GM15510 (cell line): ENCODE results near the gene NEDD9.

Experiments used
- POLR2A ChIP-seq: IDR thresholded peaks from 3 replicates; pipeline ENCODE4 v1.6.1; 2011; ENCODE audit warnings: borderline replicate concordance; ENCODE audit not compliant: insufficient read length; ENCODE audit errors: extremely low read depth

NEDD9 gene

DNA sequence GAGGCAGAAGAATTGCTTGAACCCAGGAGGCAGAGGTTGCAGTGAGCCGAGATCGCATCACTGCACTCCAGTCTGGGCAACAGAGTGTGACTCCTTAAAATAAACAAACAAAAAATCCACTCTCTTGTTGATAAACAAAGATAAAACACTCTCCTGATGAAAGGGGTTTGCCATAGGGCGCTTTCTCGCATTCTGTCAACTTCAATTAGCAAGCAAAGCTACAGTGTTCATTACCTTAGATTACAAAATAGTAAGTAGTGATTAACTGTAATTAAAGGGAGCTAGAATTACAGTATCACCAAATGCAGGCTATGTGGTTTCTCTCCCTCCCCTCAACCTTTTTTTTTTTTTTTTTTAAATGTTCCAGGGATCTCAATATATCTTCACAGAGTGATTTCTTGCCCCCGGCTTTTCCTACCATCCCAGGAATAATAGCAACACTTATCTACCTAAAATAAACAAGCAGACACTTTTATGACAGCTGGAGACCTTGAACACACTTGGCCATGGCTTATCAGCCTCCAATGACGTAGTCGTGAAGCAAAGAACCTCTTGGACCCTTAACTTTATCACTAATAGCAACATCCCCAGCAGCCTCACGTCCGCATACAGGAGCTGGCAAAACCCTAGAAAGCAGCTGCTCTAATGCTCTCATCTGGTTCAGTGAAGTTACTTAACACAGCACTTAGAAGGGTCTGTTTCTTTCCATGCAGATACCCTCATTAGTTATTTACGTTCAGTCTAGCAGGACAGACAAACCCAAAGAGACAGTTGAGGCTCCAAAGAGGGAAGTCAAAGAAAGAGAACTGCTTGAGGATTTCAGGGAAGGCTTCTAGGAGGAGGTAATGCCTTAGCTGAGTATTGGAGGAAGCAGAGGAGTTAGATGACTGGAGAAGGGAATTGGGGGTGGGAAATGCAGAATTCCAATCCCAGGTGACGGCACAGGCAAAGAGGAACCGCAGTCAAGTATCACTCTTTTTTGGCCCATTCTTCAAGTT is 37.9 kb upstream of the NEDD9 start:
- TF ChIP-seq POLR2A: no peak

DNA sequence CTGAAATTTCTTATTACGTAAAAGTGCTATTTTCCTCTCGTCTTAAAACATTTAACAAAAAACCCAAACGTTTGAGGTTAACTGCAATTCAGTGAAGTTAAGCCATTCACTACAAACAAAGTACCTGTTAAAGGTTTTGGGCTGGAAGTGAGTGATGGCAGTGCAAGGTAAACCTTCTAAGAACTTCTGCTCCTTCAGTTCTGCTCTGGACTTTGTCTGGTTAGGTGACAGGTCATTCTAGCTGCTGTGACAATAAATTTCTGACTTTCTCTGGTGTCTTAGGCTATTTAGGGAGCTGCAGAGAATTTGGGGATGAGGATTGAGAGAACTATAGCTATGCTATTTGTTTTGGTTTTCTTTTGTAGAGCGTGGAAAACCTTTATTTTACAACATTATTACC is 36.5 kb upstream of the NEDD9 start:
- no peak for TF ChIP-seq POLR2A

DNA sequence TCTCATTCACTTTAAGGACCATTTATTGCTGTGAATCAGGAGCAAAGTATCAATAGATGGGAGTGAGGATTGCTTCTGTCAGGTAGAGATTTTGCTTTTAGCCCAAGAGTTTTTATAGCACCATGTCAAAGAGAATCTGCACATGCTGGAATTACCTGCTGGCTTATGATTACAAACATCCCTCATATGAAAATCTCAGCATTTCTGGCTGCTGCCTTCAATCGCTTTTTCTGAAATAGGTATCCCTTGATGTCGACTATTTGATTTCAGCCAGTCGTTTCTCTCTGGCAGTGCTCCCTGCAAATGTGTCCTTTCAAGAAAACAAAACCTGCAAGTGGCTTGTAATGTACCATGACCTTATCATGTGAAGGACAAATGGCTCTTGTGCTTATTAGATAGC is 34.5 kb upstream of the NEDD9 start:
- no peak for TF ChIP-seq POLR2A

DNA sequence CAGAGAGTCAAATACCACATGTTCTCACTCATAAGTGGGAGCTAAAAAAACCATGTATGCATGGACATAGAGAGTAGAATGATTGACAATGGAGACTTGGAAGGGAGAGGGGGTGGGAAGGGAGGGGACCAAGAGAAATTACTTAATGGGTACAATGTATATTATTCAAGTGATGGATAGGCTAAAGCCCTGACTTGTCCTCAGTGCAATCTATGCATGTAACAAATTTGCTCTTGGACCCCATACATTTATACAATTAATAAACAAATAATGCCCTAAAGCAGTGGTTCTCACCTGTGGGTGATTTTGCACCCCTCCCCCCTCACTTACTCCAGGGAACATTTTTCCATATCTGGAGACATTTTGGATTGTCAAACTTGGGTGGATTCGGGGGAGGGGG is 33.5 kb upstream of the NEDD9 start:
- TF ChIP-seq POLR2A: no peak

DNA sequence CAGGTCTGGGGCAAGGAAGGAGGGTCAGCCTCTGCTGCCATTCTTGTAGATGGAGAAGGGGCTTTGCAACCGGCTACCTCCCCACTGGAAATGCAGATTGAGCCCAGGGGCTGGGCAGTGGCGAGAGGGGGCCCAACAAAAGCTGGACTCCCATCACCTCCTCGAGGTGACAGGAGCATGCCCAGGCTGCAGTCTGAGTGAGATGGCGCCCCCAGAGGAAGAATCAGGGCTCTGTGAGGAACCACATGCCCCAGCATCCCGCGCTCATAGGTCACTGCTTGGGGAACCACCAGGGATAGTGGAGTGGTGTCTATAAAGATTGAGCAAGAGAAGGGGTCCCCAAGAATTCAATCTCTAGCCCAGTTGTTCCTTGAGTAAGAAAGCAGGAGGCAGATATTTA is 31.6 kb upstream of the NEDD9 start:
- no peak for TF ChIP-seq POLR2A

DNA sequence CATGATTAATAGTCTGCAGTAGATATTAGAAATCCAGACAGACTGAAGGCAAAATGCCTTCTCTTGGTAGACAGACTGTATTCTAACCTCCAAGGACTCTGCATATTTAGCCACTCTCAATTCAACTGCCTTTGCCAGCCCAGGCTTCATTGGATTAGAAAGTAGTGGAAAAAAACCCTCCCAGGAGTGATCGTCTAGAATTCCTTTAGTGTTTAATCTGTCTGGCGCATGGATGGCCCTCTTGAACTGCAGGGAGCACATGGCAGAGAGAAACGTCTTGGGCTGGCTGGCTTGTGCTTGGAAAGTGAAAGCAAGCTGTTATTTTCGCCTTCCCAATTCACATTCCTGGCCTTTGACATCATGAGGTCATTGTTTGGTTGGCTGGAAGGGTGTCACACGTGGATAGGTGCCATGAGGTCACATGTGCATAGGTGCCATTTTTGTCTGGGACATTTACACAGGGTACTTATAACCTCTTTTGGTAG is 30.9 kb upstream of the NEDD9 start:
- no peak for TF ChIP-seq POLR2A

DNA sequence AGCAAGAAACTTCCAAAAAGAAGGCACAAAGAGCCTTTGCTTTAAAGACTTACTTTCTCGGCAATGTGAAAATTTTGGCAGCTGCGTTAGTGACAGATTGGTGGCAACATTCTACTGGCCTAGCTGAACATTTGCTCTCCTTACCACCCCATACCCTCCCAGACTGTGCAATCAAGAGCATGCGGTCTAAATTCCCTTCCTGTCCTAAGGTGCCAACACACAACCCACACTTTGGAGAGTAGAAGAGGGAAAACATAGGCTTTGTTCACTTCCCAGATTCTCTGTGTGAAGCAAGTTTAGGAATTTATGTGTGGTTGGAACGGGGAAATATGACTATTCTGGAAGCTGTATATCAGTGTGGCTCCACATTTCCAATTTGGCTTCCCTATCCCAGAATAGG is 29.8 kb upstream of the NEDD9 start:
- TF ChIP-seq POLR2A: no peak

DNA sequence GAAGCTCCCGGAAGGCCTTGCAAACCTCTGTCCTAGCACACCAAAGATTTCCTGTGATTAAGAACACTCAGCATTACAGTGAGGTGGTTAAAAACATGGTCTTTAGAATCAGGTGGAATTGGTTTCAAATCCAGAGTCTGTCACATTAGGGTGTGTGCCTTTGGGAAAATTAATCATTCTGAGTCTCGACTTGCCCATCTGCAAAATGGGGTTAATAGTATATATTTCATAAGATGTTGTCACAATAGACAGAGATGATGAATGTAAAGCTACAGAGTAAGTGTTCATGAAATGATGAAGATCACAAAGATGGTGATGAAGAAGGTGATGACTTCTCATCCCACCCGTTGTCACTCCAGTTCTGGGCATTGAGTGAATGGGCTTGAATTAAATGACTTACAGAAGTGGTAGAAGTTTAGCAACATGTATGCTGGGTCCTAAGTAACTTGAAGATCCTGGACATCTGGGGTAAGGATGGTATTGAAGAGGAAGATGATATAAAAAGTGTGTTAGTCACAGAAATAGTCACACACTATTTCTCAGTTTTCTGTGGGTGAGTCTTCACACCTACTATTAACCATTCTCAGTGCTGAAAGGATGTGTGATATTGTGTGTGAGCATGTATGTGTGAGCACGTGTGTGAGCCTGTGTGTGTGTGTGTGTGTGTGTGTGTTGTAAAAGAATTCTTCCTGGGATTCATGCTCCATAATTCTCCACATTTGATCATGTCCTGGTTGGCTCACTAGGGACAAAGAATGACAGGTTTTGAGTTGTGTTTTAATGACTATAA is 28.0 kb upstream of the NEDD9 start:
- TF ChIP-seq POLR2A: no peak

DNA sequence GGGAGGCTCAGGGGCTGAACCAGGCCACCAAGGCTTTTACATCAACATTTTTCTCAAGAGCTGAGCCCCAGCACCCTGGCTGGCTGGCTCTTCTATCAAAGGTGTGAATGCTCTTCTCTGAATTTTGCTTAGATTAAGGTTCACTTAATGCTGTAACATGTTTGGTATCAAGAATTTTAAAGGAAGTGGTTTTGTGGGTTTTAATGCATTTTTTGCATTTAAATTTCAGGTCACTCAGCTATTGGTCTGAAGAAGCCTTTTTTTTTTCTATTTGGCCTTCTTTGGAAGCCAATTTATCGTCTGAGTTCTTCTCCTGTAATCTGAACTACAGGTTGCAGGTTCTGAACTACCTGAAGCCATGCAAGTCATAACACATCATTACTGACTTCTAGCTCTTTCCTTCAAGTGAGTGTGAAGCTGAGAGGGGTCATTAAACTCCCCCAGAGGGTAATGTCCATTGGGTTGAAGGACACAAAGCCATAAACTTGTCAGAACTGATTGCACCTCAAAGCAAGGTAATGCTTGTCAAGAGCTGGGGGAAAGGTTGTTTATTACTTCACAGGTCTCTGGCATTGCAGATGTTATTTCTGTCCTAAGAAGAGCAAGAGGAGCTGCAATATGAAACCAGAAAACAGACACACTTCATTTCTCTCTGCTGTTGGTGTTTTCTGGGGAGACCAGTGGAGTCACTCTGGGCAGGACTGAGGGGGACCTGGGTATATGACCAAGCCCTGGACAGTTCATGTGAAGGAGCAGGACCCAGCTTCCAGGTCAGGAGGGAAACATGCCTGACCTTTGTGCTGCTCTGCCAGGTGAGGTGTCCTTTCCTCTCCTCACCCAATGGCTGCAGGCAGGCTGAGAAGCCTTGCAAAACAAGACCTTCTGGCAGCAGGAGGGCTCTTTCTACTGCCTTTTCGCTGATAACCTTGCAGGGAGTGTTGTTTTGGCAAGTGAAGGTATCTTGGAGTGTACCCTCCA is 26.1 kb upstream of the NEDD9 start:
- TF ChIP-seq POLR2A: no peak

DNA sequence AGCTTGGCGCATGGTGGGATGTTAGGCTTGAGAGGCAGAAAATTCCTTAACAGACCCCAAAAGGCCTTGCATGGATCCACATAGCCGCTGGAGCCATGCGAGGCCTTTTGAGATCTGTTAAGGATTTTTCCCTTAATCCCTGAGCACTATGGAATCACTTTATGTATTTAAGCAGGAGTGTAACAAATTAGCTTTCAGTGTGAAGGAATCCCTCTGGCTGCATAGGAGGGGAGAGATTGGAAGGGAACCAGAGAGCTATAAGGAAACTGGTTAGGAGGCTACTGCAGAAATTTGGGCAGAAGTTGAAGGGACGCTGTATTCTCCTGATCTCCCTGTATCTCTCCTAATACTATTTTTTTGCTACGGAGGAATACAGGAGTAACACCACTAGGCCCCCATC is 23.1 kb upstream of the NEDD9 start:
- TF ChIP-seq POLR2A: no peak

DNA sequence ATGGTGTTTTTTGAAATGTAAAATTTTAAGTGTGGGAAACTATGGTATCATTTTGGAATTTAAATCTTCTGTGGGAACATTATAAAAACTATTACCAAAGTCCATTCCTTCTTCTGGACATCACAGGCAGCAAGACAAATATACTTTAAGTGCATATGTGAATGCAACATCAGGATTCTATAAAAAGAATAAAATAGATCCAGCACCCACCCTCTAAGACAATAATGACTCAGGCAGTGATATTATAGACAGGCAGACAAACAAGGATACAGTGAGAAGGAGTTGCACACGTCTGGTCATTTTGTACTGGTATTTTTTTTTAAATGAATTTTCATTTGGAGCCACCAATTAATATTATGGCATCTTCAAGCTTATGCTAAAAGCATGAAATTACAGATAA is 21.1 kb upstream of the NEDD9 start:
- TF ChIP-seq POLR2A: no peak

DNA sequence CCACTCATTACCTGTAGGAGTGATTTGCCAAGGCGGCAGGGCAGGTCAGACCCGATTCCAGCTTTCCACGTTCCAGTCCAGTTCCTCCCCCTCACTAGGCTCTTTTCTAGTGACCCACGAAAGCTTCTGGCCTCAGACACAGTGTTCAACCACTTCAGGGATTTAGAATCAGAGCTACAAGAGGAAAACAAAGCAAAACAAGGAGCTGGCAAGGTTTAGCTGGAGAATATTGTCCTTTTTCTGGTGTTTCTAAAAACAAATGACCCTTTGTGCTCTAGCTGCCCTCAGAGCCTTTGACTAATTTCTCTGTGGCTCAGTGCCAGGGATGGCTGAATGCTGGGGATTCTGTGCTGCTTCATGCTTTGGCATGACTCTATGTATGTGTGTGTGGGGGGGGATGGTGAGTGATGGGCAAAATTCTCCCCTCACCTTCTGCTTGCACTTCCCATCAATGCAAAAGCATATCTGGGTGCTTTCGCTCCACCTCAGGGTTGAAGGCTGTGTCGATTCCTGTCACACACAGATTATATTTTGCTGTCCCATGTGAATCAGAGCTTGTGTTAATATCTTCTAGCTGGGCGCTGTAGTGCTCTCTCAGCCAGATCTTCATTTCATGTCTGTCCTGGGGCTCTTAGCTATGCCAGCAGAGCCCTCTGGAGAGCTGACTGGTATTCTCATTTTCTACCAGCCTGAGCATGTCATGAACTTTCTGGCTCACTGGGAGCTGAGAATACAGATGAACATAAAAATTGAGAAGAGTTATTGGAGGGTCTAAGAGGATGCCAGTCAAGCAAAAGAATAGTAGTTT is 19.3 kb upstream of the NEDD9 start:
- TF ChIP-seq POLR2A: no peak

DNA sequence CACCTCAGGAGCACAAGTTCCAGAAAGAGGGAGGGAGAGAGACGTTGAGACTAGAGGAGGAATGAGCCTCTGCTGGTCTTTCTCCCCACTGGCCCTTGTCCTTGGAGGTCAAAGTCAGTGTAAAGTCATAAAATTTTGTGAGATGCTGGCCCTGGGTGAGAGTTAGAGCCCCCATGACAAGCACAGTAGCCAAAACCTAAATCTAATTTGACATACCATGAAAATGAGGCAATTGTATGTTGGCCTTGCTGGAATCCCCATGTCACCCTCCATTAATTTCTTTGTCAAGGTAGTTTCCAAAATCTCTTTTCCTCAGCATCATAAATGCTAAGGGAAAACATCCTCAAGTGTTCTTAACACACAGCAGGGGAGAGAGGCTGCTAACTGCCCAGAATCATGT is 17.6 kb upstream of the NEDD9 start:
- TF ChIP-seq POLR2A: no peak

DNA sequence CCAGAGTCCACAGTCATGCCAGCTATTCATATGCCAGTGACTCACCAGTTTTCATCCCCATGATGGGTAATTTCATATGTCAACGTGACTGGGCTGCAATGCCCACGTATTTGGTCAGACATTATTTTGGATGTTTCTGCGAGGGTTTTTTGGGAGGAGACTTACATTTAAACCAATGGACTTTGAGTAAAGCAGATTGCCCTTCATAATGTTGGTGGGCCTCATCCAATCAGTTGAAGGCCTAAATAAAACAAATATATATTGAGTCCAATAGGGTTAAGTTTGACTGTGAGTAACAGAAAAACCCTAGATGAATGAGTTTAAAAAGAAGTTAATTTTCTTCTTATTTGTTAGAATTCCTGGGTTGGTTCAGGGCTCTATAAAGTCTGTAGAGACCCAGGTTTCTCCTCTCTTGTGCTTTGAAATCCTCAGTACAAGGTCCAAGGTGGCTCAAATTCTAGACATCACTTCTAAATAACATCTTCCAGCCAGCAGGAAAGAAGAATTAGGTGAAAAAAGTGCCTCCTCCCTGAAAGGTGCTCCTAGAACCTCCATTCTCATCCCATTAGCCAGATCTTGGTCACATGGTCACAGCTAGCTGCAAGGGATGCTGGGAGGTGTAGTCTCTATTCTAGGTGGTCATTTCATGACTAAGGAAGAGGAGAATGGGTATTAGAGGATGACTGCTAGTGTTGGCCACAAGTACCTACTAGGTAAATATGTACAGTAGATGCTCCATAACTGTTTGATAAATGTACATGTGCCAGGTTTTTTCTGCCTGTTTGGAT is 16.7 kb upstream of the NEDD9 start:
- no peak for TF ChIP-seq POLR2A

DNA sequence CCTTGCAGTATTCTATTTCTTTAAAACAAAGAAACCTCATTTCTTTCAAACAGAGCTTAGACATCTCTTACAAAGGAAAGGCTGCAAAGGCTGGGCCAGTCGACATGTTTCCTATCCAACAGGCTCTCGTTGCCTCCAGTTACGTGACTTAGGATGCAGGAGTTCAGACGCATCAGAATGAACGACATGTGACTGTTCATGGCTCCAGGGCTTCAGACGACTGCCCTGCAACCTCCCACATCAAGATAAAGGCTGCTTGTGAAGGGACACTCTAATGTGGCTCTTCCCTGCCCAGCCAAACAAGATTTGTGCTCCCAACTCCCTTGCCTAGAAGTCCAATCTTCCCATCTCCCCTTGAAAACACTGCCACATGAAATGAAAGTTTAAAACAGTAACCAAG is 14.3 kb upstream of the NEDD9 start:
- TF ChIP-seq POLR2A: no peak
